ENCODE data around the gene EEF1A1.

- TF ChIP-seq EZH2 (IDR thresholded peaks at IDR 0.05; ENCODE audit: insufficient read depth, low read length): no peak
- no peak for TF ChIP-seq CTCF (IDR thresholded peaks at IDR 0.05; ENCODE audit: insufficient read depth, low read depth, low read length)
Observed at GRCh38 chr6:73508776-73509175, 12.1 kb downstream of the EEF1A1 start.
